SK-N-SH treated with all-trans-retinoic acid at 6 μM for 48 hours (cell line): ENCODE results near the gene PDE1A.

Experiments used
- ATAC-seq: fragments of 200-7000 bp; cut with Tn5 transposase; 3 replicates; pipeline ENCODE4 v1.9.1; 2020; ENCODE audit warnings: mild to moderate bottlenecking, moderate library complexity
- ARNTL ChIP-seq: fragments of 450-650 bp; formaldehyde crosslinking; IDR thresholded peaks from 2 replicates; pipeline ENCODE4 v1.5.0; 2020; ENCODE audit warnings: low read depth, mild to moderate bottlenecking, moderate library complexity, borderline replicate concordance
- BACH2 ChIP-seq: fragments of 250-450 bp; sonication (Bioruptor Pico); IDR thresholded peaks from 2 replicates; pipeline ENCODE4 v1.9.0; 2021; ENCODE audit warnings: mild to moderate bottlenecking, borderline replicate concordance
- CREB5 ChIP-seq: fragments of 250-450 bp; sonication (Bioruptor Pico); IDR thresholded peaks from 2 replicates; pipeline ENCODE4 v1.5.1; 2020; ENCODE audit warnings: low read depth, mild to moderate bottlenecking, moderate library complexity
- CSDC2 ChIP-seq: fragments of 250-450 bp; sonication (Bioruptor Pico); IDR thresholded peaks from 2 replicates; pipeline ENCODE4 v1.5.0; 2020; ENCODE audit warnings: mild to moderate bottlenecking, moderate library complexity
- CSRNP3 ChIP-seq: fragments of 250-450 bp; sonication (Bioruptor Pico); IDR thresholded peaks from 2 replicates; pipeline ENCODE4 v1.5.1; 2021; ENCODE audit warnings: mild to moderate bottlenecking, moderate library complexity
- ESRRG ChIP-seq: fragments of 250-450 bp; sonication (Bioruptor Pico); IDR thresholded peaks from 2 replicates; pipeline ENCODE4 v1.6.1; 2021; ENCODE audit warnings: mild to moderate bottlenecking
- GLIS3 ChIP-seq: fragments of 250-450 bp; sonication (Bioruptor Pico); IDR thresholded peaks from 2 replicates; pipeline ENCODE4 v1.5.0; 2020; ENCODE audit warnings: mild to moderate bottlenecking, moderate library complexity
- ISL1 ChIP-seq: fragments of 250-450 bp; sonication (Bioruptor Pico); IDR thresholded peaks from 2 replicates; pipeline ENCODE4 v2.1.2; 2022; ENCODE audit warnings: mild to moderate bottlenecking, moderate library complexity
- OSR1 ChIP-seq: fragments of 250-450 bp; sonication (Bioruptor Pico); IDR thresholded peaks from 2 replicates; pipeline ENCODE4 v1.8.0; 2022; ENCODE audit warnings: moderate library complexity, mild to moderate bottlenecking, inconsistent platforms
- PATZ1 ChIP-seq: fragments of 250-450 bp; sonication (Bioruptor Pico); IDR thresholded peaks from 2 replicates; pipeline ENCODE4 v1.8.0; 2020; ENCODE audit warnings: mild to moderate bottlenecking, moderate library complexity, borderline replicate concordance
- POU6F1 ChIP-seq: fragments of 250-450 bp; sonication (Bioruptor Pico); IDR thresholded peaks from 2 replicates; pipeline ENCODE4 v1.8.0; 2021; ENCODE audit warnings: low read depth, mild to moderate bottlenecking, moderate library complexity, borderline replicate concordance
- PPARA ChIP-seq: fragments of 250-450 bp; sonication (Bioruptor Pico); IDR thresholded peaks from 2 replicates; pipeline ENCODE4 v1.5.0; 2020; ENCODE audit warnings: mild to moderate bottlenecking, borderline replicate concordance
- RARB ChIP-seq: fragments of 250-450 bp; sonication (Bioruptor Pico); IDR thresholded peaks from 2 replicates; pipeline ENCODE4 v1.8.0; 2021; ENCODE audit warnings: mild to moderate bottlenecking, moderate library complexity
- SNAI2 ChIP-seq: fragments of 250-450 bp; sonication (Bioruptor Pico); IDR thresholded peaks from 2 replicates; pipeline ENCODE4 v1.5.0; 2020; ENCODE audit warnings: mild to moderate bottlenecking, moderate library complexity
- TOX ChIP-seq: fragments of 250-450 bp; sonication (Bioruptor Pico); IDR thresholded peaks from 2 replicates; pipeline ENCODE4 v1.8.0; 2021; ENCODE audit warnings: mild to moderate bottlenecking, moderate library complexity, borderline replicate concordance
- TSHZ2 ChIP-seq: fragments of 250-450 bp; sonication (Bioruptor Pico); IDR thresholded peaks from 2 replicates; pipeline ENCODE4 v1.5.0; 2020; ENCODE audit warnings: mild to moderate bottlenecking, moderate library complexity
- ZC3H10 ChIP-seq: fragments of 250-450 bp; sonication (Bioruptor Pico); IDR thresholded peaks from 2 replicates; pipeline ENCODE4 v1.5.1; 2021; ENCODE audit warnings: mild to moderate bottlenecking, moderate library complexity
- ZFP30 ChIP-seq: fragments of 450-650 bp; formaldehyde crosslinking; IDR thresholded peaks from 2 replicates; pipeline ENCODE4 v1.5.0; 2022; ENCODE audit warnings: mild to moderate bottlenecking, moderate library complexity
- ZNF565 ChIP-seq: fragments of 450-650 bp; formaldehyde crosslinking; conservative IDR thresholded peaks from 2 replicates; pipeline ENCODE4 v1.5.0; 2020; ENCODE audit warnings: low read depth, mild to moderate bottlenecking, moderate library complexity
- ZNF70 ChIP-seq: fragments of 450-650 bp; formaldehyde crosslinking; IDR thresholded peaks from 2 replicates; pipeline ENCODE4 v1.5.0; 2020; ENCODE audit warnings: mild to moderate bottlenecking, moderate library complexity
- ZNF8 ChIP-seq: fragments of 450-650 bp; formaldehyde crosslinking; IDR thresholded peaks from 2 replicates; pipeline ENCODE4 v1.5.0; 2020; ENCODE audit warnings: mild to moderate bottlenecking, moderate library complexity

PDE1A gene

GRCh38 chr2:182361477-182361876, 65.4 kb downstream of the PDE1A start:
- TF ChIP-seq ZNF565 (CRISPR knock-in tag), result no peak
- no peak for TF ChIP-seq ZNF8 (CRISPR knock-in tag)
- no peak for TF ChIP-seq ESRRG (CRISPR knock-in tag)
- no peak for TF ChIP-seq GLIS3
- TF ChIP-seq CSDC2 (CRISPR knock-in tag), result no peak
- TF ChIP-seq ZNF70 (CRISPR knock-in tag), result no peak
- TF ChIP-seq SNAI2 (CRISPR knock-in tag), result no peak
- no peak for TF ChIP-seq ZC3H10
- TF ChIP-seq PPARA (CRISPR knock-in tag), result no peak
- TF ChIP-seq TSHZ2 (CRISPR knock-in tag), result no peak
- TF ChIP-seq RARB, result no peak
- TF ChIP-seq PATZ1, result no peak
- no peak for TF ChIP-seq TOX (CRISPR knock-in tag)
- no peak for TF ChIP-seq OSR1 (CRISPR knock-in tag)
- no peak for TF ChIP-seq CREB5 (CRISPR knock-in tag)
- no peak for TF ChIP-seq ZFP30 (CRISPR knock-in tag)
- TF ChIP-seq CSRNP3 (CRISPR knock-in tag), result no peak
- no peak for TF ChIP-seq BACH2 (CRISPR knock-in tag)
- TF ChIP-seq ISL1 (CRISPR knock-in tag), result no peak
- TF ChIP-seq, all 23 proteins: peak for 0

GRCh38 chr2:182360663-182361260, 66.1 kb downstream of the PDE1A start:
- ATAC-seq, result no peak; the same call in 2 of the 3 replicates
- TF ChIP-seq ZFP30 (CRISPR knock-in tag) (no peak), ESRRG (CRISPR knock-in tag) (no peak), ZNF565 (CRISPR knock-in tag) (no peak), OSR1 (CRISPR knock-in tag) (no peak)
- TF ChIP-seq, all 23 proteins: peak for 0

More at GRCh38 chr2:182361477-182361876, 65.4 kb downstream of the PDE1A start:
- no peak for ATAC-seq

- no peak for TF ChIP-seq ZNF565 (CRISPR knock-in tag)
- no peak for TF ChIP-seq RARB
- TF ChIP-seq TSHZ2 (CRISPR knock-in tag), result no peak
- no peak for TF ChIP-seq ARNTL (CRISPR knock-in tag)
- TF ChIP-seq GLIS3, result no peak
- no peak for TF ChIP-seq ZFP30 (CRISPR knock-in tag)
- no peak for TF ChIP-seq POU6F1 (CRISPR knock-in tag)
- TF ChIP-seq CSRNP3 (CRISPR knock-in tag), result no peak
- no peak for TF ChIP-seq BACH2 (CRISPR knock-in tag)
- peak; percentile 85 for ATAC-seq
Observed at GRCh38 chr2:182359990-182360662, 66.7 kb downstream of the PDE1A start.
